Measurements from ENCODE around the gene BHLHE41. TPM values are rescaled to one million over a fixed set of nuclear protein-coding genes. Genes with fewer than 3 reads are reported as not detected.

BHLHE41 gene
- polyA plus RNA-seq, 1 of the 3 experiments (the other 2 are of a cell fraction): 16.1 TPM

- TF ChIP-seq SMC3 (IDR thresholded peaks at IDR 0.05; ENCODE audit: low read depth, low read length) (no peak), FOXJ3 (CRISPR knock-in tag; IDR thresholded peaks at IDR 0.05) (no peak)
Measured at GRCh38 chr12:26135010-26135420, 10.2 kb upstream of the BHLHE41 start (continued).

GRCh38 chr12:26134540-26134939 lies 9.7 kb upstream of the BHLHE41 start:
- no peak overlapping the region for H3K27ac ChIP-seq (ENCODE audit: low read depth in 2 of 2, low read length in 1 of 2)
- DNase-seq: no peak
- H4K20me1 ChIP-seq (ENCODE audit: insufficient read depth): no peaks in the 10 kb centered on the region
- H3K9ac ChIP-seq: no peak overlapping the region
- H3K4me2 ChIP-seq: no peak overlapping the region
- CTCF ChIA-PET: interaction anchor here (0.6 to 4.2 kb wide), 2 partner anchors 12 to 176 kb away, joined by 3 to 22 read pairs; partner anchors contain the start of genes BHLHE41 and RASSF8
- no peaks in the 10 kb centered on the region; a peak in 1 of 4 replicates for H3K4me1 ChIP-seq (ENCODE audit: control insufficient read depth in 1 of 2, insufficient read depth in 2 of 2, low read depth in 1 of 2, low read length in 1 of 2)
- H3K36me3 ChIP-seq (replicated peaks in 1 of 2; ENCODE audit: control insufficient read depth in 1 of 2, insufficient read depth in 2 of 2, low read length in 1 of 2): no peaks in the 10 kb centered on the region
- no peaks in the 10 kb centered on the region for H3K79me2 ChIP-seq (ENCODE audit: insufficient read depth)
- H3F3A ChIP-seq (replicated peaks; ENCODE audit: insufficient read depth): no peaks in the 10 kb centered on the region
- H2AFZ ChIP-seq (ENCODE audit: low read depth): no peak overlapping the region
- no peaks in the 10 kb centered on the region for H3K9me2 ChIP-seq
- no peak overlapping the region for H3K4me3 ChIP-seq (ENCODE audit: low read depth in 2 of 2, low read length in 1 of 2)
- TF ChIP-seq ELF1 (IDR thresholded peaks at IDR 0.05) (no peak), RFX5 (IDR thresholded peaks at IDR 0.05; ENCODE audit: low read length) (no peak), MXI1 (IDR thresholded peaks at IDR 0.05; ENCODE audit: low read depth, low read length) (no peak), ZBTB33 (IDR thresholded peaks at IDR 0.05; ENCODE audit: borderline replicate concordance, low read depth) (no peak), TAF1 (IDR thresholded peaks at IDR 0.05; ENCODE audit: borderline replicate concordance, low read depth, low read length) (no peak), MEF2A (IDR thresholded peaks at IDR 0.05; ENCODE audit: borderline replicate concordance, low read depth) (no peak), MAX (IDR thresholded peaks at IDR 0.05; ENCODE audit: low read depth) (no peak), NFIC (IDR thresholded peaks at IDR 0.05; ENCODE audit: borderline replicate concordance) (no peak), EP300 (IDR thresholded peaks at IDR 0.05; ENCODE audit: borderline replicate concordance in 1 of 2, low read depth in 1 of 2, low read length in 1 of 2) (no peak), CHD2 (IDR thresholded peaks at IDR 0.05; ENCODE audit: low read length, partially characterized antibody) (no peak), SMC3 (IDR thresholded peaks at IDR 0.05; ENCODE audit: low read depth, low read length) (no peak), POLR2AphosphoS5 (IDR thresholded peaks at IDR 0.05; ENCODE audit: low read depth, low read length) (no peak), RAD21 (IDR thresholded peaks at IDR 0.05; ENCODE audit: low read length) (no peak), TCF12 (IDR thresholded peaks at IDR 0.05) (no peak), USF2 (IDR thresholded peaks at IDR 0.05; ENCODE audit: borderline replicate concordance, low read depth, low read length) (no peak), GATA2 (CRISPR knock-in tag; IDR thresholded peaks at IDR 0.05) (no peak), FOXJ3 (CRISPR knock-in tag; IDR thresholded peaks at IDR 0.05) (no peak), TEAD4 (IDR thresholded peaks at IDR 0.05; ENCODE audit: borderline replicate concordance, insufficient read depth) (no peak), JUND (IDR thresholded peaks at IDR 0.05) (no peak), GABPA (IDR thresholded peaks at IDR 0.05; ENCODE audit: low read depth) (no peak)
- no peaks in the 10 kb centered on the region for H3K27me3 ChIP-seq (ENCODE audit: insufficient read depth)
- H3K9me3 ChIP-seq: no peaks in the 10 kb centered on the region
- POLR2A ChIA-PET: no interaction called here
